ENCODE data around the gene EXOSC5. TPM values are rescaled to one million over a fixed set of nuclear protein-coding genes. Genes with fewer than 3 reads are reported as not detected.

EXOSC5 gene
- total and polyA plus RNA-seq, 9 of the 15 experiments (the other 6 are each of a cell fraction or from before 2014, with no cell fraction given) = 10.9 to 75.5 (median 37.8) TPM

DNA sequence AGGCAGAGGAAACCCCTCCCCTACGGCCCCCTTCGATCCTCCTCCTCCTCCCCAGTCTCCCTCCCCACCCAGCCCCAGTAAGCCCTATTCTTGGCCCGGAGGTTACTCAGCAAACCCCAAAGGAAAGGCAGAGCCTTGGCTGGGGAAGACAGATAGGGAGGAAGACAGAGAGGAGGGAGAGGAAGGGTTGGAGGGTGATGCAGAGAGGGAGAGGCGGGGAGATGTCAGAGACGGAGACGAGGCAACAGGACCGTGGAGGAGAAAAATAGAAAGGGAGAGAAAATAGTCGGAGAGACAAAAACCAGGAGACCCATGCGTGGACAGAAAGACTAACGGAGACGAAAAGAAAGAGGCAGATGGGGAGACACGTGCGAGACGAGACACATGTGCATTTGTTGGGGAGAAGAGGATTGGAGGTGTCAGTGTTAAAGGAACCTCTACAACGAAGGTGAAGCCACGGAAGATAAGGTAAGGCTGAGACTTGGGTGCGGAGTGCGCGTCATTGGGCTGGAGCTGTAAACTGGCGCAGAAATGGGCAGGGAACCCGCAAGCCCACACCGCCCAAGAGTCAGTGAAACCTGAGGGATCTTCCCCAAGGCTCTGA, 46.3 kb downstream of the EXOSC5 start (continued):
- TF ChIP-seq, protein P1, sequence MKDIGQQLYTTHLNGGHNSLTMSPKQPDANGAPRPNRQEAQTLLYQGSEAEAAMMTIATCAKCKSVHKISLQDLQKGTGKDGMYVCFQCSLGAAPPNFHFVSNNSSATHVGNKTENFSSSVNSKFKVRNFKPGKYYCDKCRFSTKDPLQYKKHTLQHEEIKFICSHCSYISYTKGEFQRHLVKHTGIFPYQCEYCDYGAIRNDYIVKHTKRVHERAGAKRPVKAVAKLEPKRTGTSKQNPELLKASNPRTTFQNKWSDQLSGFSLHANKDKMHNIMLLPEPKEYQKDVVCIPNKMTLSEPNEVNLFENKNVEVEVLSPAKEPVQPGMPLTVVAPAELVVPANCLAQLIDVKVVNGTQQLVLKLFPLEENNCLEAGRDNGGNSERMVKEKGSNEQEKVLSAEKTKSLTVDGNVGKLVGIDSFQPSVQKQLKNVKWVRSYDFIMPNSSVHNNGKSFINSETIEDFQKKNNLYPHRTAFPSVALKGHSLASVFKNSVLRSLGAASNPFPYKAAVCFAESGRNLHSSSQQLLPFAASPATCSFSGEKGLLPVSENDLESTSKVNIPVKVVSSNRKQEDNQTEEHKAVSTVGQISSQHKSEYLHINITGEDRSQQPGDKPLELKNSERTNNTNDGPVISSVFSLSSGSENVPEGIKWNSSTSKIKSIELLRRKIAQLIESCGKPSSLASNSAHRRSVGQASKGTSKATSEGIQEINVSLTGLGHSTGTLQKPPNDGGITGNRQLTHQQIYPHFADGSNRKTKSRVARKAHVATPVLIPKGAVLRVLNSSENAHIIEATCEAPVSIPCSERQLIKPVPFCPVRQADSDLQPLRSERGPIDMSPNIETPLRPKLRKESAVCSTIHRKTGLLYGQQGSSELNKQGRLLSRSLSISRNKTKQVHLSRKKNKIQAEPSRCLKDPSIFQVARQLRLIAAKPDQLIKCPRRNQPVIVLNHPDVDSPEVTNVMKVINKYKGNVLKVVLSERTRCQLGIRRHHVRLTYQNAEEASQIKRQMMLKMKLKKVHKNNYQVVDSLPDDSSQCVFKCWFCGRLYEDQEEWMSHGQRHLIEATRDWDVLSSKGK (CRISPR knock-in tag; IDR thresholded peaks at IDR 0.05) = no peak
- TF ChIP-seq SAFB2 (IDR thresholded peaks at IDR 0.05; ENCODE audit: borderline replicate concordance, low read depth, low read length, severe bottlenecking) (no peak), ZNF586 (CRISPR knock-in tag; conservative IDR thresholded peaks at IDR 0.05) (no peak), SMARCC2 (IDR thresholded peaks at IDR 0.05; ENCODE audit: low read depth) (no peak), POLR2B (IDR thresholded peaks at IDR 0.05; ENCODE audit: low read depth, partially characterized antibody) (peak; percentile 24), NCOA6 (IDR thresholded peaks at IDR 0.05) (no peak), CXXC5 (CRISPR knock-in tag; IDR thresholded peaks at IDR 0.05) (no peak; the same call in 1 of the 2 replicates), SRF (CRISPR knock-in tag; IDR thresholded peaks at IDR 0.05) (no peak), SMAD1 (IDR thresholded peaks at IDR 0.05; ENCODE audit: low read depth, low read length, partially characterized antibody) (no peak), LCOR (CRISPR knock-in tag; IDR thresholded peaks at IDR 0.05) (no peak), ADNP (tag; IDR thresholded peaks at IDR 0.05) (no peak)
- TF ChIP-seq, protein P2, sequence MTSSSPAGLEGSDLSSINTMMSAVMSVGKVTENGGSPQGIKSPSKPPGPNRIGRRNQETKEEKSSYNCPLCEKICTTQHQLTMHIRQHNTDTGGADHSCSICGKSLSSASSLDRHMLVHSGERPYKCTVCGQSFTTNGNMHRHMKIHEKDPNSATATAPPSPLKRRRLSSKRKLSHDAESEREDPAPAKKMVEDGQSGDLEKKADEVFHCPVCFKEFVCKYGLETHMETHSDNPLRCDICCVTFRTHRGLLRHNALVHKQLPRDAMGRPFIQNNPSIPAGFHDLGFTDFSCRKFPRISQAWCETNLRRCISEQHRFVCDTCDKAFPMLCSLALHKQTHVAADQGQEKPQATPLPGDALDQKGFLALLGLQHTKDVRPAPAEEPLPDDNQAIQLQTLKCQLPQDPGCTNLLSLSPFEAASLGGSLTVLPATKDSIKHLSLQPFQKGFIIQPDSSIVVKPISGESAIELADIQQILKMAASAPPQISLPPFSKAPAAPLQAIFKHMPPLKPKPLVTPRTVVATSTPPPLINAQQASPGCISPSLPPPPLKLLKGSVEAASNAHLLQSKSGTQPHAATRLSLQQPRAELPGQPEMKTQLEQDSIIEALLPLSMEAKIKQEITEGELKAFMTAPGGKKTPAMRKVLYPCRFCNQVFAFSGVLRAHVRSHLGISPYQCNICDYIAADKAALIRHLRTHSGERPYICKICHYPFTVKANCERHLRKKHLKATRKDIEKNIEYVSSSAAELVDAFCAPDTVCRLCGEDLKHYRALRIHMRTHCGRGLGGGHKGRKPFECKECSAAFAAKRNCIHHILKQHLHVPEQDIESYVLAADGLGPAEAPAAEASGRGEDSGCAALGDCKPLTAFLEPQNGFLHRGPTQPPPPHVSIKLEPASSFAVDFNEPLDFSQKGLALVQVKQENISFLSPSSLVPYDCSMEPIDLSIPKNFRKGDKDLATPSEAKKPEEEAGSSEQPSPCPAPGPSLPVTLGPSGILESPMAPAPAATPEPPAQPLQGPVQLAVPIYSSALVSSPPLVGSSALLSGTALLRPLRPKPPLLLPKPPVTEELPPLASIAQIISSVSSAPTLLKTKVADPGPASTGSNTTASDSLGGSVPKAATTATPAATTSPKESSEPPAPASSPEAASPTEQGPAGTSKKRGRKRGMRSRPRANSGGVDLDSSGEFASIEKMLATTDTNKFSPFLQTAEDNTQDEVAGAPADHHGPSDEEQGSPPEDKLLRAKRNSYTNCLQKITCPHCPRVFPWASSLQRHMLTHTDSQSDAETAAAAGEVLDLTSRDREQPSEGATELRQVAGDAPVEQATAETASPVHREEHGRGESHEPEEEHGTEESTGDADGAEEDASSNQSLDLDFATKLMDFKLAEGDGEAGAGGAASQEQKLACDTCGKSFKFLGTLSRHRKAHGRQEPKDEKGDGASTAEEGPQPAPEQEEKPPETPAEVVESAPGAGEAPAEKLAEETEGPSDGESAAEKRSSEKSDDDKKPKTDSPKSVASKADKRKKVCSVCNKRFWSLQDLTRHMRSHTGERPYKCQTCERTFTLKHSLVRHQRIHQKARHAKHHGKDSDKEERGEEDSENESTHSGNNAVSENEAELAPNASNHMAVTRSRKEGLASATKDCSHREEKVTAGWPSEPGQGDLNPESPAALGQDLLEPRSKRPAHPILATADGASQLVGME (CRISPR knock-in tag; IDR thresholded peaks at IDR 0.05) = no peak
- TF ChIP-seq, protein P3, sequence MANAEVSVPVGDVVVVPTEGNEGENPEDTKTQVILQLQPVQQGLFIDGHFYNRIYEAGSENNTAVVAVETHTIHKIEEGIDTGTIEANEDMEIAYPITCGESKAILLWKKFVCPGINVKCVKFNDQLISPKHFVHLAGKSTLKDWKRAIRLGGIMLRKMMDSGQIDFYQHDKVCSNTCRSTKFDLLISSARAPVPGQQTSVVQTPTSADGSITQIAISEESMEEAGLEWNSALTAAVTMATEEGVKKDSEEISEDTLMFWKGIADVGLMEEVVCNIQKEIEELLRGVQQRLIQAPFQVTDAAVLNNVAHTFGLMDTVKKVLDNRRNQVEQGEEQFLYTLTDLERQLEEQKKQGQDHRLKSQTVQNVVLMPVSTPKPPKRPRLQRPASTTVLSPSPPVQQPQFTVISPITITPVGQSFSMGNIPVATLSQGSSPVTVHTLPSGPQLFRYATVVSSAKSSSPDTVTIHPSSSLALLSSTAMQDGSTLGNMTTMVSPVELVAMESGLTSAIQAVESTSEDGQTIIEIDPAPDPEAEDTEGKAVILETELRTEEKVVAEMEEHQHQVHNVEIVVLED (CRISPR knock-in tag; IDR thresholded peaks at IDR 0.05) = no peak
